ENCODE results near the gene C4orf50. TPM values are rescaled to one million over a fixed set of nuclear protein-coding genes. Genes with fewer than 3 reads are reported as not detected.

The C4orf50 gene
- total RNA-seq, 4 donors from 2014 or later: under 0.01 to 0.16 (median under 0.01) TPM

- TF ChIP-seq CTCF (IDR thresholded peaks at IDR 0.05; ENCODE audit: low read depth): no peak
These were observed 99.2 kb downstream of the C4orf50 start for GRCh38 chr4:5919044-5919443.

- no peak for TF ChIP-seq CTCF (IDR thresholded peaks at IDR 0.05; ENCODE audit: low read depth)
These were observed 99.8 kb downstream of the C4orf50 start for GRCh38 chr4:5918331-5918985.

DNA sequence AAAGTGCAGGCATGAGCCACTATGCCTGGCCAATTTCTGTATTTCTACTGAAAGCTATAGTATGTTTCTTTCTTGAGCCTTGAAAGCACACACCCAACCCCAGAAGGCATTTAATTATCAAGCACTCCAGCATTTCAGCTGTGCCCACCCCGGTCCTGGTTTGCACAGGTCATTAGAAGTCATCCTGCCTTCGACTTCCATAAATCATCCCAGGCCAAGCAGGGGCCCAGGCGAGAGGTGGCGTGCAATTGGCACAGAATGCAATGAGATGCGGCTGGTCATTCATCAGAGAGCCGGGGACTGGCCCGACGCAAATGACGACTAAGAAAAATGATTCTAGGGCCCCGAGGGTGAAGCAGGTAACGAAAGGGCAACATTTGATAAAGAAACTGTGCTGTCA lies 100.6 kb downstream of the C4orf50 start:
- no peak for TF ChIP-seq CTCF (IDR thresholded peaks at IDR 0.05; ENCODE audit: low read depth)

- TF ChIP-seq CTCF (IDR thresholded peaks at IDR 0.05; ENCODE audit: low read depth): no peak
These were observed 102.0 kb downstream of the C4orf50 start for GRCh38 chr4:5916229-5916628.

- no peak for TF ChIP-seq CTCF (IDR thresholded peaks at IDR 0.05; ENCODE audit: low read depth)
These were observed 104.8 kb downstream of the C4orf50 start for GRCh38 chr4:5913454-5913853.

DNA sequence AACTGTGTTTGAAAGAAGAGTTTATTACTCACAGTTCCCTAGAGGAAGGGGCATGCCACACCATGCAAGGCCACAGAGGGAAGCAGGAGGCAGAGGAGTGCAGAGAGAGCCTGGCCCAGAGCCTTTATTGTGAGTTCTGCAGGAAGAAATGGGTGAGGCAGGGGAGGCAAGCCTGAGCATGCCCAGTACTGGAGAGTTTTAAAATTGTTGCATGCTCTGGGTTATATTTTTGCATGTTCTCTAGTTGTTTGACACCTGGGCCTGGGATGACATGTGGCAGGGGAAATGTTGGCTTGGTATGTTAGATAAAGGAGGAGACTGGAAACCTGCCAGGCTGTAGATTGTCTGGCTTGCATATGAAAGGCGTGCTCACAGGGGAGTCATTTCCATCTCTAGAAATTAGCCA lies 105.6 kb downstream of the C4orf50 start:
- TF ChIP-seq CTCF (IDR thresholded peaks at IDR 0.05; ENCODE audit: low read depth): no peak

DNA sequence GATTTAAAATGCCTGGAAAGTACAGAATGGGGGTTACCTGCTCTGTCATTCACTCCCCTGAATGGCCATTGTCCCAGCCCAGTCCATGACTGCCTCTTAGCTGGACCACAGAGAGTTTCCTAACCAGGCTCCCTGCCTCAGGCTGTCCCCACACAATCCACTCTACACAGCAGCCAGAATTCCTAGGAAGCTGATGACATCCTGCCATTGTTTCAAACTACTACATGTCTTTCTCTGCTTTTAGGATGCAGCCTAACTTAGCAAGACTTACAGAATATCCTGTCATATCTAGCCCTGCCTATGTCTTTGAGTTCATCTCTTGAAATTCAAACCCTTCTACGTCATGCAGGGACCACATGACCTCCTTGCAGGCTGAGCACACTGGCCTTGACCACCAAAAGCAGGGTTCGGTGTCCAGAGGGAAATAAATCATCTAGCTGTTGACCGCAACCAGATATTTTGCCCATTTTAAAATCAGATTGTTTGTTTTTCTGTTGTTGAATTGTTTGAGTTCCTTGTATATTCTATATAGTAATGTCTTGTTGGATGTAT lies 109.3 kb downstream of the C4orf50 start:
- TF ChIP-seq CTCF (IDR thresholded peaks at IDR 0.05; ENCODE audit: low read depth): no peak

Data from subcutaneous adipose tissue (tissue), 4 donors.